GM03348 (cell line): ENCODE results near the gene ERCC1.

Experiments used
- DNase-seq: peaks from one replicate; pipeline ENCODE4 v3.0.0; 2012; ENCODE audit warnings: low spot score

The ERCC1 gene

GRCh38 chr19:45364696-45365095 lies 59.0 kb downstream of the ERCC1 start:
- DNase-seq, result no peak

- no peak for DNase-seq
Observed at GRCh38 chr19:45363861-45364459, 59.8 kb downstream of the ERCC1 start.

DNA sequence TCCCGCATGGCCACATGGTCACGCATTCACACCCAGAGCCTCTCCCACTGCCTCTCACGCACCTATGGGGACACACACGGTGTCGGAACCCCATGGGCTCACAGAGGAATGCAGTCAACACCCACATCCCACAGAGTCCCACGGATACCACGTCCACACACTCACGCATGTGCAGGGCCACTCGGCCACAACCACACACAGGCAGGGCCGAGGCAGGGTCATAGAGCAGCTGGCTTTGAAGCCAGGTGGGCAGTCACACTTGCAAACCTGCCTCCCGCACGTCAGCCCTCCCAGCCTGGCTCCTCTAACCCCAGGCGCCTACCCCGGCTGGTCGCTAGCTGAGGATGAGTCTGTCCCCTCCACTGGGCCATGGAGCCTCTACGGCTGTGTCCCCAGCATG lies 61.4 kb downstream of the ERCC1 start:
- DNase-seq, result no peak

GRCh38 chr19:45361608-45362007 lies 62.1 kb downstream of the ERCC1 start:
- DNase-seq, result no peak

- DNase-seq, result no peak
Observed at GRCh38 chr19:45358213-45358792, 65.4 kb downstream of the ERCC1 start.

- DNase-seq, result no peak
Observed at GRCh38 chr19:45357445-45357783, 66.3 kb downstream of the ERCC1 start.
